GM18520 (cell line): ENCODE measurements around the gene PRRC2B.
"Not testable (repeated sequence)": the region's sequence is repeated elsewhere in the genome, so short reads cannot be mapped to it uniquely, and the experiment has no call there.

Experiments used
- ATAC-seq: cut with Tn5 transposase; IDR thresholded peaks from one replicate; pipeline ENCODE4 v1.9.1; 2021; ENCODE audit not compliant: unreplicated experiment

PRRC2B gene

GRCh38 chr9:131385296-131385695 is 8.6 kb upstream of the PRRC2B start:
- ATAC-seq: no peak

- no peak for ATAC-seq
Observed at GRCh38 chr9:131386281-131386680, 7.6 kb upstream of the PRRC2B start.

- no peak for ATAC-seq
Observed at GRCh38 chr9:131387394-131387793, 6.5 kb upstream of the PRRC2B start.

- no peak for ATAC-seq
Observed at GRCh38 chr9:131391020-131391419, 2.9 kb upstream of the PRRC2B start.

- no peak for ATAC-seq
Observed at GRCh38 chr9:131391504-131391903, 2.4 kb upstream of the PRRC2B start.

- ATAC-seq: peak; percentile 18
Observed at GRCh38 chr9:131394464-131395156, 724 bp downstream of the PRRC2B start.

- ATAC-seq: no peak
Observed at GRCh38 chr9:131395157-131396098, 1.5 kb downstream of the PRRC2B start.

GRCh38 chr9:131396099-131396479 is 2.2 kb downstream of the PRRC2B start:
- not testable (repeated sequence) for ATAC-seq

- ATAC-seq: no peak
Observed at GRCh38 chr9:131396626-131397025, 2.7 kb downstream of the PRRC2B start.

- no peak for ATAC-seq
Observed at GRCh38 chr9:131397100-131397790, 3.4 kb downstream of the PRRC2B start.

GRCh38 chr9:131398204-131398603 is 4.3 kb downstream of the PRRC2B start:
- ATAC-seq: no peak

- ATAC-seq: no peak
Observed at GRCh38 chr9:131399972-131400371, 6.1 kb downstream of the PRRC2B start.

GRCh38 chr9:131400627-131401026 is 6.7 kb downstream of the PRRC2B start:
- ATAC-seq: no peak

- no peak for ATAC-seq
Observed at GRCh38 chr9:131402073-131402472, 8.2 kb downstream of the PRRC2B start.

- no peak for ATAC-seq
Observed at GRCh38 chr9:131402738-131403492, 9.0 kb downstream of the PRRC2B start.

GRCh38 chr9:131403493-131403773 is 9.5 kb downstream of the PRRC2B start:
- no peak for ATAC-seq

GRCh38 chr9:131404581-131404980 is 10.7 kb downstream of the PRRC2B start:
- no peak for ATAC-seq

GRCh38 chr9:131404987-131405386 is 11.1 kb downstream of the PRRC2B start:
- ATAC-seq: no peak

- ATAC-seq: no peak
Observed at GRCh38 chr9:131405428-131405827, 11.5 kb downstream of the PRRC2B start.

GRCh38 chr9:131405858-131406537 is 12.1 kb downstream of the PRRC2B start:
- no peak for ATAC-seq
